C4-2B (cell line): ENCODE data around the gene ATP6V0E1.
A peak's percentile ranks its signal among the peaks of the same experiment; 100 is the strongest.

ENCODE experiments used
- H3K27ac ChIP-seq: fragments of 450-650 bp; 2 replicates; pipeline ENCODE4 v1.5.1; 2017
- CTCF ChIP-seq: fragments of 450-650 bp; conservative IDR thresholded peaks from 2 replicates; pipeline ENCODE4 v1.5.1; 2017; ENCODE audit warnings: mild to moderate bottlenecking
- ZFX ChIP-seq: fragments of 450-650 bp; IDR thresholded peaks from 2 replicates; pipeline ENCODE4 v1.6.1; 2017

The ATP6V0E1 gene

GRCh38 chr5:172988276-172988675, 4.7 kb downstream of the ATP6V0E1 start:
- no peak for TF ChIP-seq ZFX
- TF ChIP-seq CTCF = no peak
- no peak overlapping the region for H3K27ac ChIP-seq

- no peak for TF ChIP-seq ZFX
- no peak for TF ChIP-seq CTCF
- no peak overlapping the region for H3K27ac ChIP-seq
Observed at GRCh38 chr5:172990776-172991175, 7.2 kb downstream of the ATP6V0E1 start.

GRCh38 chr5:172994405-172994804, 10.8 kb downstream of the ATP6V0E1 start:
- TF ChIP-seq ZFX = no peak
- no peak for TF ChIP-seq CTCF
- H3K27ac ChIP-seq = no peak overlapping the region

GRCh38 chr5:172999372-172999973, 15.9 kb downstream of the ATP6V0E1 start:
- peak overlapping the region; percentile 44 for H3K27ac ChIP-seq
- TF ChIP-seq CTCF = no peak
- TF ChIP-seq ZFX = no peak

GRCh38 chr5:172999974-173000373, 16.4 kb downstream of the ATP6V0E1 start:
- TF ChIP-seq ZFX = no peak

GRCh38 chr5:173001229-173001841, 17.8 kb downstream of the ATP6V0E1 start:
- no peak overlapping the region for H3K27ac ChIP-seq
- TF ChIP-seq CTCF = no peak
- TF ChIP-seq ZFX = no peak

More at GRCh38 chr5:172999974-173000373, 16.4 kb downstream of the ATP6V0E1 start:
- H3K27ac ChIP-seq = no peak overlapping the region

GRCh38 chr5:173003360-173003759, 19.8 kb downstream of the ATP6V0E1 start:
- TF ChIP-seq CTCF (no peak), ZFX (no peak)
- no peak overlapping the region for H3K27ac ChIP-seq

GRCh38 chr5:173004013-173004412, 20.4 kb downstream of the ATP6V0E1 start:
- H3K27ac ChIP-seq = no peak overlapping the region

More at GRCh38 chr5:173004013-173004412, 20.4 kb downstream of the ATP6V0E1 start:
- TF ChIP-seq ZFX (no peak), CTCF (no peak)
